HG02571 (cell line): ENCODE results near the gene SP7.
"Not testable (repeated sequence)": the region's sequence is repeated elsewhere in the genome, so short reads cannot be mapped to it uniquely, and the experiment has no call there.

Experiments
- ATAC-seq: cut with Tn5 transposase; IDR thresholded peaks from one replicate; pipeline ENCODE4 v1.9.1; 2021; ENCODE audit warnings: mild to moderate bottlenecking, moderate library complexity; ENCODE audit not compliant: unreplicated experiment

Gene SP7

GRCh38 chr12:53347905-53348304, 11.8 kb upstream of the SP7 start:
- no peak for ATAC-seq

DNA sequence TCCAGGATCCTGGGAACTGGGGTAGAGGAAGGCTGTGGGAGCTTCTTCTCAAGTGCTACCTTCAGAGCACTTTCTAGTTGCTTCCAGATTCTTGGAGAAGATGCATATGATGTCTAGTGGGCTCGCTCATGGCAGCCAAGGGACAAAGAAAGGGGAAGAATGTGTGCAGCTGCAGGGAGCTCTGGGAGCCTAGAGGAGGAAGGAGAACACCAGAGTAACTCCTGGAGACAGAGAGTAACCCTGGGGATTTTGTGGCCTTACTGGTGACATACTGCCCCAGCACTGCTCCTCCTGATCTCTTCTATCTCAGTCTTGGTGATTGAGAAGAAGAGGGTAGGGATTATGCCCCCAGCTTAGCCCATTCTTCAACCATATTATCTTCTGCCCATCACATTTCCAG, 10.3 kb upstream of the SP7 start:
- no peak for ATAC-seq

GRCh38 chr12:53345486-53346188, 9.5 kb upstream of the SP7 start:
- no peak for ATAC-seq

DNA sequence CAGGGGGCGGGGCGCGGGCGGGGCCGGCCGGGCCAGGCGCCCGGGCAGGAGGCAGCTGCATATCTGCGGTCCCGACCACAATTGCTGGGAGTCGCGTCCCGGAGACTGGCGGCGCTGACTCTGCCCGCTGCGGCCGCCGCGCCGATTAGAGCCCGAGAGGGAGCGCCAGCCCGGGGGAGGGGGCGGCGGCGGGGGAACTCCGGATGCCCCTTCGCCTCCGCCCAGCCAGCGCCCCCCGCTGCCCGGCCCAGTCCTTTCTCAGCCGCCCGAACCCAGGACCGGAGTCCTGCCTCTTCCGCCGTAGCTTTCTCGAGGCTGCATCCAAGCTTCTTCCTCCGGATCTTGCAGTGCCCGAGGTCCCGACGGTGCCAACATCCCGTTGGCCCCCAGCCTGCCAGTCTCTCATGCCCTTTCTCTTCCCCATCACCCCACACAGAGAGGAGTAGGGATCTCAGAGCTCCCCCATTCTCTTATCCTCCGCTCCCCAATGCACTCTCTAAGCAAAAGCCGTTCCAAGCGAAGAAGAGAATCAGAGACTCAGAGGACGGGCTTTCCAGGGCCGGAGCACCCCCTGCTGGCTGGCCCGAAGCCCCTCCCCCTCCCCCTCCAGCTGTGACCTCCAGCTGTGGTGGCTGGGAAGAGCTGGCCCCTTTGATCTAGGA, 8.8 kb upstream of the SP7 start:
- peak; percentile 66 for ATAC-seq

DNA sequence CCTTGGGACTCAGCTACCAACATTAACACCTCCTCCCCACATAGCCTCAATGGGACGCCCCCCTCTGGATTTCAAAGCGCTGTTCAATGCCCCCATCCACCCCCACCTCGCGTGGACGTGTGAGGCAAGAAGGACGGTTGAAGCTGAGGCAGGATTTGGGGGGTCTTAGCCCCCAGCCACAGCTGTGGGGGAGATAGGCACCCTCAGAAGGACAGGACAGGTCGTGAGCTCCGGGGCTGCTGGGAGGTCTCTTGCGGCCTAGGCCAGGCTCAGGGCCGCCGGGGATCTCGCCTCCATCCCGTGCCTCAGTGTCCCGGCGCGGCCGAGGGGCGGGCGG, 8.3 kb upstream of the SP7 start:
- no peak for ATAC-seq

GRCh38 chr12:53343969-53344368, 7.8 kb upstream of the SP7 start:
- ATAC-seq = no peak

DNA sequence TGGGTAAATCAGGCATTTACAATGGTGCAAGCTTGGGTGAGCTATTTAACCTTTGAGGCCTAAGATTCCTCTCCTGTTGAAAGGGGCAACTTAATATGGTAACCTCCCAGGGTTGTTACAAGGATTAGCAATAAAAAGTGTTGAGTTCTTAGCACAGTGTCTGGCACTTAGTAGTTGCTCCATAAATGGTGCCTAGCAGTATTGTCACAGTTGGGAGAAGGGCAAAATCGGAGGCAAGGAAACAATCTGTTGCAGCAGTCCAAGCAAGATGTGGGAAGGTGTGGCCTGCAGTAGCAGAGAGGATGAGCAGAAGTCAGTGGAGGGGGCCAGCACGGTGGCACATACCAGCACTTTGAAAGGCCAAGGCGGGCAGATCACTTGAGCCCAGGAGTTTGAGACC, 7.3 kb upstream of the SP7 start:
- no peak for ATAC-seq

- ATAC-seq = no peak
Measured at GRCh38 chr12:53340398-53340797, 4.2 kb upstream of the SP7 start.

- no peak for ATAC-seq
Measured at GRCh38 chr12:53338916-53339315, 2.8 kb upstream of the SP7 start.

DNA sequence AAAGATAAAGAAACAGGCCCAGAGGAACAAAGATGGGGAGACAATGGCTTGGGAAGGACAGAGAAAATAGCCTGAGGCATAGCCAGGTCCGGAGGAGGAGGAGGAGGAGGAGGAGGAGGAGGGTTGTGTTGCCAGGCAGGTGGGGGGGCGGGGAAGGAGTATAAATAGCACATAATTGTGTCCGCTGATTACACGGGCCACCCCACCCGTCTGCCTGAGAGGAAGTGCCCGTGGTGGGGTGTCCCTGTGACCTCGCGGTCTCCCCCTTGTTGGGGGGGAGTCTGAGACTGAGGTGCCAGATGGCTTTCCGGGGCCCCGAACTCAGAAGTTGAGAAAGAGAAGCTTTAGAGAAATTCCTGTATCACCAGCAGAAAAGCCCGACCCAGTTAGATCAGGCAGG, 1.9 kb upstream of the SP7 start:
- ATAC-seq = no peak

DNA sequence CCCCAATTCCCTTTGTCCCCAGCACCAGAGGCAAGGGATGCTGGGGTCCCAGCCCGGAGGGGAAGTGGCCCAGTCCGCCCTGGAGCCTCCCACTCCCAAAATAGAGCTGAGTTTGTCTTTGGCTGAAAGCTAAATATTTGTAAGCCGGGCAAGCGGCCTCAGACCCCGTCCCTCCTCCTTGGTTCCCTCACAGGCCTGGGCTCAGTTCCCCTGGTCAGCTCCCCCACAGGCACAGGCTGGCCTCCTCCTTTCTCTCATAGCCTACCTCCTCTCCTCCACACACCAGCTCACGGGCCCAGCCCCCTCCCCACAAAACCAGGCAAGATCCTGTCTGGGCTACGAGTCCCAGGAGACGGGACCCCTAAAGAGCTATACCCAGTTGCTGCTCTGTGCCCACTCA, 1.3 kb downstream of the SP7 start:
- ATAC-seq = no peak

DNA sequence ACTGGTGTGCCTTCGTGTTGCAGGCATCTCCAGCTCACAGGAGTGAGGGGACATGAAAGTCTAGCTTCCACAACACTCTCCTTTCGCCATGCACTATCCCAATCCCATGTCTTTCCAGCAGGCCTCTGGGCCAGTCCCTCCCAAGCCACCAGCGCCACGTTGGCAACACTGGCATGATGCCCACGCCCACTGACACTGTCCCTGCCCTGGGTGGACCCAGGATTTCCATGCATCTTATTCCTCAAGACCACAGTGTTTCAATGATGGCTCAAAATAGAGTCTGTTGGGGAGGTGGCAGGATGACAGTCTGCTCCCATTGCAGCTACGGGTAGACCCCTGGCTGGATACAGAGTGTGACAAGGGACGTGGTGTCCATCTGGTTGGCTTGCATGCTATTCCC, 2.3 kb downstream of the SP7 start:
- ATAC-seq = no peak

DNA sequence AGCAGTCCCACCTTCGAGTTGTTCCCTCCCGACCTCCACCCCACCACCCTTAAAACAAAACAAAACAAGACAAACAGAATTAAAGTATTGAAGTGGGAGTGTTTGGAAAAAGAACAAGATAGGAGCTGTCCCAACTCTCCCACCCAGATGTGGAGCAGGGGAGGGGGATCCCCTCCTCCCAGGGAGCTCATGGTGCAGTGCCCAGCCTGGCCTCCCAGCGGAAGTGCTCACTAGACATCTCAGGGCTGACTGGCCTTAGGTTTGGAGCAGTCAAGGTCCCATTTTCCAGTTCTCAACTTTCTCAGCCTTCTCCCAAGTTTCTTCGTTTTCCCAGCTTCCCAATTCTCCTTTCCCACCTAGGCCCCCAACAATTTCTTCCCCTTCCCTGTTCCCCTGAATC, 2.9 kb downstream of the SP7 start:
- no peak for ATAC-seq

DNA sequence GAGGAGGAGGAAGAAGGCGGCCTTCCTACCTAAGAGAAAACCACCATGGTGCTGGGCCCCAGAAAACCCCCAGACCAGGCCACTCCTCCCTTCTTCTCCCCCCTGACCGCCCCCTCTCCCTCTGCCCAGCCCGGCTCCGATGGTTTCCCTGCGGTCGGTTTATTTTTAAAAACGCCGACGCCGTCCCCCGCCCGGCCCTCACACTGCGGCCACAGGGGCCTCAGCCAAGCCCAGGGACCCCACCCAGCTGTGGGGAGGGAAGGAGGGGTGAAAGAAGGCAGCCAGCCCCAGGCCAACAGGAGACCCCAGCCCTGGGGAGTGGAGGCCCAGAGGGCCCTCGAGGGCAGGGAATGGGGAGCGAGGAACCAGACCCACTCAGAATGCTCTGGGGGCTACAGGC, 3.4 kb downstream of the SP7 start:
- ATAC-seq = no peak

DNA sequence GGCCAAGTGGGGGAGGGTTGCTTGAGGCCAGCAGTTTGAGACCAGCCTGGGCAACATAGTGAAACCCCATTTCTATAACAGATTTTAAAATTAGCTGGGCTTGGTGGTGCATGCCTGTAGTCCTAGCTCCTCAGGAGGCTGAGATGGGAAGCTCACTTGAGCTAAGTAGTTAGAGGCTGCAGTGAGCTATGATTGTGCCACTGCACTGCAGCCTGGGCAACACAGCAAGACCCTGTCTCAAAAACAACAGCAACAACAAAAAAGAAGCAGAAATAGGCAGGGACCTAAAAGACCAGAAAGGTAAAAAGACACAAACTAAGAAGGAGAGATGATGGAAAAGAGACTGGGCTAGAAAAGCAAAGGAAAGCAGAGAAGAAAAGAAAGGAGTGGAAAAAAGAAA, 3.8 kb downstream of the SP7 start:
- ATAC-seq = not testable (repeated sequence)

- no peak for ATAC-seq
Measured at GRCh38 chr12:53330671-53331070, 5.5 kb downstream of the SP7 start.

DNA sequence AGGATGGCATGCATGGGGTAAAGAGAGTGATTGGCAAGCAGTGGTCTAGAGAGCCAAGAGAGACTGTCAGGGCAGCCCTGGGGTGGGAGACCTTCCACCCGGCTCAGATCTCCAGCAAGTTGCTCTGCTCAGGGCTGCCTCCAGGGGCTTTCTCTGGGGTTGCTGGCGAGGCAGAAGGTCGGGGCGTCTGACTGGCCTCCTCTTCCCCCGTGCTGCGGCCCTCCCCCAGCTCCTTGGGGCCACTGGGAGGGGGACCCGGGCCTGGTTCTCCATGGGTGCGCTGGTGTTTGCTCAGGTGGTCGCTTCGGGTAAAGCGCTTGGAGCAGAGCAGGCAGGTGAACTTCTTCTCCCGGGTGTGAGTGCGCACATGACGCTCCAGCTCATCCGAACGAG, 8.1 kb downstream of the SP7 start:
- ATAC-seq = no peak

- ATAC-seq = no peak
Measured at GRCh38 chr12:53327435-53328042, 8.6 kb downstream of the SP7 start.

DNA sequence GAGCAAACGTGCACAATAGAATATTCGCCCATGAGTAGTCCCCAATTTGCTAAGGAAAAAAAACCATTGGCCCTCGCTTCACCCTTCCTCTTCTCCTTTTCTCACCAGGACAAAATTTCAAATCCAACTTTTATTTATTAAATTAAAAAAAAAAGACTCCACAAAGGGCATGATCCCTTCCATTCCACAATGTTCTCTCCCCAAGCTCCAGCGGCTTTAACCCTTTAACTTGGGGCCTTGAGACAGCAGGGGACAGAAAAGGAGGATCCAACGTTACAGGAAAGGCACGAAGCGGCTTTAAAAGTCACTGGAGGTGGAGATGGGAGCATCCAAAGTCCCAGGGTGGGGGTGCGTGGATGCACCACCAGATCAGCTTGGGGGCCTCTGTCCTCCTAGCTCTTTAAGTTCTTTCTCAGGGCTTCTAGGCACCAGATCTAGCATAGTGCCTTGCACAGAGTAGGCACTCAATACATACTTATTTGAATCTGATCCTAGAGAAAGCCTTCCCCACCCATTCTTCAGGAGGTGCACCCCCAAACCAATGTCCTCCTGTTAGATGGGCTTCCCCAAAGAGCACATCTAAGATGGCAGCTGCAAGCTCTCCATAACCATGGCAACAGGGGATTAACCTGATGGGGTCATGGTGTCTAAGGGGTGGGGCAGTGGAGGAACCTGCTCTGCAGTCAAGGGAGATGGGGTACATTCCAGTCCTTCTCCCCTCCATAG, 9.5 kb downstream of the SP7 start:
- ATAC-seq = no peak

DNA sequence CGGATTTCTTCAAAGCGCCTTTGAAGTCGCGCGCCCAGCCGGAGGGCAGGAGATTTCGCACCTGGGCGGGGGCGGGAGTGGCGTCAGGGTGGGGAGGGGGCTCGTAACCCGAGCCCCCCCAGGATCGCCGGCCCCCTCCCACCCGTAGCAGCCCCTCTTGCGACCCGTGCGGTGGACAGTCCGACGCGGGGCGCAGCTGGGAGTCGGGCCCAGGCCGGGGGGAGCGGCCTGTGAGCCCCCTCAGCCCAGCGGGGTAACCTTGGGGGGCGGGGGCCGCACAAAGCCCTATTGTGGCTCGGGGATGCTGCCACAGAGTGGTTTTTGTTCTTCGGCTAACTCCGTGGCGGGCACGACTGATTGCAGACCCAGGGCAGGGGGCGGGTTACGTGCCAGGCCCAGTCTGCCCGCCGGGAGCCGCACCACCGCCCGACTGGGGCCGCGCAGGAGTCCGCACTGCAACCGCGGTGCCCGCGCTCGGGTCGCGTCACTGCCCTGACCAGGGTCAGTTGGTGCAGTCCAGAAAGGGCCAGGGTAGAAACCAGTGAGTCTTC, 10.6 kb downstream of the SP7 start:
- ATAC-seq = no peak

GRCh38 chr12:53324779-53325510, 11.2 kb downstream of the SP7 start:
- ATAC-seq = peak; percentile 59
